Fibroblast of the aortic adventitia (primary cell): ENCODE results near the gene LSAMP. TPM values are rescaled to one million over a fixed set of nuclear protein-coding genes. Genes with fewer than 3 reads are reported as not detected.
"Not testable (repeated sequence)": the region's sequence is repeated elsewhere in the genome, so short reads cannot be mapped to it uniquely, and the experiment has no call there.

Source experiments
- DNase-seq: peaks from one replicate; pipeline ENCODE4 v3.0.0-alpha.2; 2010; ENCODE audit warnings: low read depth
- H3K4me3 ChIP-seq: 2 replicates; pipeline ENCODE4 v1.5.1; 2011; ENCODE audit warnings: low read depth, mild to moderate bottlenecking, control low read depth, low read length, moderate library complexity
- total RNA-seq: library from RNA; depleted of rRNA; stranded (reverse); fragments of >200 nt; gene quantifications from 2 replicates; pipeline ENCODE4 v1.2.3, GENCODE V29; 2012; ENCODE audit warnings: low replicate concordance
- TF ChIP-seq, protein P1 (sequence below): IDR thresholded peaks from 2 replicates; pipeline ENCODE4 v1.5.1; 2011; ENCODE audit warnings: mild to moderate bottlenecking, low read length, control low read depth, inconsistent platforms; ENCODE audit not compliant: insufficient read depth

The LSAMP gene
- total RNA-seq, 1 donor = 9.8 TPM

DNA sequence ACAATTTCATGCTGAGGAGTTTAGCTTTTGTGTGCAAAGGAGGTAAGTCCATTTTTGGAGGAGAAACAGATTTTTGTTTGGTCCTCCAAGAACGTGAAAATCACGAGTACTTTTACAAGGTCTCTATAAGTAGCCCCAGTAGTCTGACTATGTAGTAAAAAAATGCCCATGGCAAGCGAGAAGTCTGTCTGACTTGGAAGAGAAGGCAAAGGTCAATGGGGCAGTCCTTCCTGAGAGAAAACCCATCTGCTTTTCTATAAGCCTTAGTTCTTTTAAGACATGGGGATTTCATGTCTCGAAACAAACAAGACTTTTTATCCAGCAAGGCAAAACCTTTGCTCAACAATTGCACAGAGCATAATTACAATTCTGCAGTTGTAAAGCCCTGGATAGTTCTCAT, 638.8 kb downstream of the LSAMP start:
- TF ChIP-seq, protein P1, sequence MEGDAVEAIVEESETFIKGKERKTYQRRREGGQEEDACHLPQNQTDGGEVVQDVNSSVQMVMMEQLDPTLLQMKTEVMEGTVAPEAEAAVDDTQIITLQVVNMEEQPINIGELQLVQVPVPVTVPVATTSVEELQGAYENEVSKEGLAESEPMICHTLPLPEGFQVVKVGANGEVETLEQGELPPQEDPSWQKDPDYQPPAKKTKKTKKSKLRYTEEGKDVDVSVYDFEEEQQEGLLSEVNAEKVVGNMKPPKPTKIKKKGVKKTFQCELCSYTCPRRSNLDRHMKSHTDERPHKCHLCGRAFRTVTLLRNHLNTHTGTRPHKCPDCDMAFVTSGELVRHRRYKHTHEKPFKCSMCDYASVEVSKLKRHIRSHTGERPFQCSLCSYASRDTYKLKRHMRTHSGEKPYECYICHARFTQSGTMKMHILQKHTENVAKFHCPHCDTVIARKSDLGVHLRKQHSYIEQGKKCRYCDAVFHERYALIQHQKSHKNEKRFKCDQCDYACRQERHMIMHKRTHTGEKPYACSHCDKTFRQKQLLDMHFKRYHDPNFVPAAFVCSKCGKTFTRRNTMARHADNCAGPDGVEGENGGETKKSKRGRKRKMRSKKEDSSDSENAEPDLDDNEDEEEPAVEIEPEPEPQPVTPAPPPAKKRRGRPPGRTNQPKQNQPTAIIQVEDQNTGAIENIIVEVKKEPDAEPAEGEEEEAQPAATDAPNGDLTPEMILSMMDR = no peak
- no peak for DNase-seq
- H3K4me3 ChIP-seq = no peak overlapping the region

DNA sequence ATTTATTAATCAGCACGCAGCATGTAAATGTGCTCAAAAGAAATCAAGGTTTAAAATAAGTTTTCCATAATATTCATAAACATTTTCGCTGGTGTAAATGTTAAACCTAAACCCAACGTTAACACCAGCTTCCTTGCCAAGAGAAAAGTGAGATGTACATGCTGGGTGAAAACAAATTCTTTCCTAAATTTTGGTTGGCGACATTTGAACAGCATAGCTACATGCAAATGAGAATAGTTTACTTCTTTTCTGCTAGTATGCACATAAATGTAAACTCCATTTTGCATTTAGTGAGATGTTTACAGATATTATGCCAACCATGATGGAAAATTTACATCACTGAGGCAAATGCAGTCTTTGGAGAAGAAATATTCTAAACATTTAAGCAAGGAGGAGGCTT, 639.8 kb downstream of the LSAMP start:
- no peak for DNase-seq
- no peak overlapping the region for H3K4me3 ChIP-seq
- TF ChIP-seq, protein P1 = no peak

- no peak overlapping the region for H3K4me3 ChIP-seq
- TF ChIP-seq, protein P1 = no peak
- peak; percentile 91 for DNase-seq
Measured at GRCh38 chr3:115804713-115805119, 640.6 kb downstream of the LSAMP start.

DNA sequence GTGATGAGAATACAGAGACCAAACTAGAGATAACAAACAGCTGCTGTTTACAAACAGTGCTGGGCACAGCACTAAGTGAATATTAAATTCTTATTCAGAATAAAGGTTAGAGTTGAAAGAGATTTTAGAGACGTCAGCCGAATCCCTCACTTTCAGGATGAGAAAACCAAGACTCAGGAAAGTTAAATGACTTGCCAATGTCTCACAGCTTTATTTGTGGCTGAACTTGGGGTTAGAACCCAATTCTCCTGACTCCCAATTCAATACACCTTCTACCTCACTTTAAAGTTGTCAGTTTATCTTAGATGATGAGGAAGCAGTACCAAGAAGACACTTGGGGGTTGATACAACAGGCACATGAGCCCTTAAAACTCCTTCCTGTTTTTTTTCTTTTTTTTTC, 641.1 kb downstream of the LSAMP start:
- TF ChIP-seq, protein P1 = no peak
- H3K4me3 ChIP-seq = no peak overlapping the region
- no peak for DNase-seq

DNA sequence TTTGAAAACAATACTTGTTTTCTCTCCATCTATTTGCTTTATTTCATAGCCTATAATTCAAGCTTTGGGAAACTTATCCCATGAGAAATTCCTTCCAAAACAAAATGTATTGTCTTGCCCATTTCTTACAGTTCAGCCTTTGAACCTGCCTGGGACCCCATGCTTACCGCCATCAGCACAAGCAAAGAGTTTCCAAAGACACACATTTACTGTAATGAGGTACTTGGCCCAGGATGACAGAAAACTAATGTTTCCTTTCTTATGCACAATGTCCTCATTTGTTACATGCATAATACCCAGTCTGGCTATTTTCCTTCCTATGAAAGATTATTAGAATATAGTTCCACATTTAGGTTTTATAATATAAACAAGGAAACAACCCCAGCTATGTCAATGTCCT, 641.6 kb downstream of the LSAMP start:
- no peak for DNase-seq
- TF ChIP-seq, protein P1 = no peak

DNA sequence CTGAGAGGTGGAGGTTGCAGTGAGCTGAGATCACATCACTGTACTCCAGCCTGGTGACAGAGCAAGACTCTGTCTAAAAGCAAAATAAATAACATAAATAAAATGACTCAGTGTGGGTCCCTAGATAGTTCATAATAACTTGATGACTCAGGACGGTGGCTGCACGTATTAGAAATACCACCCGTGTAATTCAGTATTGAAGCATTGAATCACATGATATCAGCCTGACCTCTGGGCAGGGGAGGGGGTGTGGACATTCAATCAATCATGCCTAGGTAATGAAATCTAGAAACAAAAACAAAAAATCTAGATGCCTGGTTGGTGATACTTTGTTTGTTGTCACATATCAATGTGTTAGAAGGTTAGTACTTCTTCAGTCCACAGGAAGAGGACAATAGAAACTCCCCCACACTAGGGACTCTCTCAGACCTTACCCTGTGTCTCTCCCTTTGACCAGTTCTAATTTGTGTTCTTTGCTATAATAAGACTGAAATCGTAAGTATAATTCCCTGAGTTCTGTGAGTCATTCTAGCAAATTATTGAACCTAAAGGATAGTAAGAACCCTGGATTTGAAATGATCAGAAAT, 644.7 kb downstream of the LSAMP start:
- peak; percentile 49 for DNase-seq

More for the DNA sequence above, 641.6 kb downstream of the LSAMP start:
- H3K4me3 ChIP-seq = no peak overlapping the region

GRCh38 chr3:115800065-115800464, 645.2 kb downstream of the LSAMP start:
- H3K4me3 ChIP-seq, DNase-seq: not testable (repeated sequence)

More for the DNA sequence above, 644.7 kb downstream of the LSAMP start:
- H3K4me3 ChIP-seq = no peak overlapping the region
- TF ChIP-seq, protein P1 = no peak
